HCT116 (cell line): ENCODE data around the gene TAX1BP1. TPM values are rescaled to one million over a fixed set of nuclear protein-coding genes. Genes with fewer than 3 reads are reported as not detected.

Experiments used
- ATAC-seq: fragments of 200-7000 bp; cut with Tn5 transposase; 2 replicates; pipeline ENCODE4 v1.9.1; 2020; ENCODE audit warnings: mild to moderate bottlenecking, moderate library complexity
- BruUV-seq: library from RNA; stranded (reverse); fragments of 400-500 nt; replicated peaks from 2 replicates; lab custom pipeline; 2021; lab: Mats Ljungman, UMichigan
- CTCF ChIA-PET: fragments of 300-600 bp; sonication (Branson Sonifier 250); formaldehyde crosslinking; loops from one replicate; lab custom pipeline; 2021; ENCODE audit warnings: antibody characterized with exemption; lab: Charles Lee
- POLR2A ChIA-PET: fragments of 300-600, 350-600 bp; sonication (Branson Sonifier 250); formaldehyde crosslinking; loops from one replicate; lab custom pipeline; 2021; ENCODE audit warnings: antibody characterized with exemption; lab: Charles Lee
- RAD21 ChIA-PET, 2 experiments: fragments of 300-600 bp; sonication (Branson Sonifier 250); formaldehyde crosslinking; loops; one replicate each; lab custom pipeline; 2023; ENCODE audit warnings: low total read pairs in 2 of 2; ENCODE audit not compliant: uncharacterized antibody in 2 of 2, unreplicated experiment in 2 of 2, low non-redundant PET in 1 of 2; lab: Charles Lee
- DNase-seq: peaks from one replicate; pipeline ENCODE4 v3.0.0-alpha.2; 2010; ENCODE audit warnings: low read depth, low spot score
- H2AFZ ChIP-seq: fragments of 200-600 bp; shearing (Covaris generic), sonication (generic); 2 replicates; pipeline ENCODE4 v1.6.1; 2017; ENCODE audit warnings: low read depth, mixed run types, mixed read lengths, antibody characterized with exemption, low read length; ENCODE audit not compliant: poor library complexity, severe bottlenecking
- H3K27ac ChIP-seq: 2 replicates; pipeline ENCODE4 v1.5.1; 2012; ENCODE audit warnings: low read depth, low read length
- H3K27me3 ChIP-seq: fragments of 200-600 bp; sonication (generic); 2 replicates; pipeline ENCODE4 v1.6.1; 2016; ENCODE audit warnings: mixed run types, low read length, mixed read lengths; ENCODE audit not compliant: insufficient read depth
- H3K36me3 ChIP-seq, 2 experiments: fragments of 200-500 bp in 1 of 2; fragments of 200-600 bp in 1 of 2; sonication (Bioruptor generic) in 1 of 2; sonication (generic) in 1 of 2; 2 replicates each; pipeline versions ENCODE4 v1.5.1 to v1.6.1; 2014 to 2016; ENCODE audit warnings: low read length in 2 of 2, inconsistent platforms in 1 of 2, mixed read lengths in 1 of 2, mixed run types in 1 of 2; ENCODE audit not compliant: insufficient read depth in 2 of 2, control insufficient read depth in 1 of 2
- H3K4me1 ChIP-seq, 2 experiments: fragments of 200-600 bp in 1 of 2; sonication (generic) in 1 of 2; 2 replicates each; pipeline versions ENCODE4 v1.5.1 to v1.6.1; 2012 to 2017; ENCODE audit warnings: low read length in 2 of 2, inconsistent platforms in 1 of 2, mild to moderate bottlenecking in 1 of 2, mixed read lengths in 1 of 2, mixed run types in 1 of 2, moderate library complexity in 1 of 2; ENCODE audit not compliant: insufficient read depth in 2 of 2, control insufficient read depth in 1 of 2
- H3K4me2 ChIP-seq: fragments of 200-600 bp; sonication (generic); 2 replicates; pipeline ENCODE4 v1.6.1; 2017; ENCODE audit warnings: mixed run types, low read length, mixed read lengths
- H3K4me3 ChIP-seq, 2 experiments: fragments of 200-600 bp in 1 of 2; sonication (generic) in 1 of 2; replicated peaks in 1 of 2; 2 replicates each; pipeline ENCODE4 v1.5.1; 2011 to 2016; ENCODE audit warnings: low read length in 2 of 2, control low read depth in 1 of 2, low read depth in 1 of 2, mild to moderate bottlenecking in 1 of 2, mixed read lengths in 1 of 2, mixed run types in 1 of 2
- H3K79me2 ChIP-seq: fragments of 200-600 bp; sonication (generic); 2 replicates; pipeline ENCODE4 v1.6.1; 2017; ENCODE audit warnings: mild to moderate bottlenecking, mixed run types, low read length, moderate library complexity, mixed read lengths; ENCODE audit not compliant: insufficient read depth
- H3K9ac ChIP-seq: fragments of 200-600 bp; sonication (generic); 2 replicates; pipeline ENCODE4 v1.6.1; 2016; ENCODE audit warnings: low read length, mixed read lengths
- H3K9me2 ChIP-seq: fragments of 200-600 bp; sonication (generic), shearing (Covaris generic); 2 replicates; pipeline ENCODE4 v1.6.1; 2017; ENCODE audit warnings: mixed run types, mild to moderate bottlenecking, moderate library complexity; ENCODE audit not compliant: insufficient read depth
- H3K9me3 ChIP-seq, 2 experiments: fragments of 200-500 bp in 1 of 2; fragments of 200-600 bp in 1 of 2; sonication (Bioruptor generic) in 1 of 2; sonication (generic) in 1 of 2; 2 replicates each; pipeline ENCODE4 v1.6.1; 2014 to 2017; ENCODE audit warnings: low read length in 2 of 2, mixed read lengths in 2 of 2, inconsistent platforms in 1 of 2, low read depth in 1 of 2, mild to moderate bottlenecking in 1 of 2, mixed run types in 1 of 2, moderate library complexity in 1 of 2; ENCODE audit not compliant: control insufficient read depth in 1 of 2, insufficient read depth in 1 of 2
- H4K20me1 ChIP-seq: fragments of 200-600 bp; sonication (generic), shearing (Covaris generic); 2 replicates; pipeline ENCODE4 v1.6.1; 2017; ENCODE audit warnings: mixed run types, mild to moderate bottlenecking, moderate library complexity; ENCODE audit not compliant: insufficient read depth
- ATF3 ChIP-seq: IDR thresholded peaks from 2 replicates; pipeline ENCODE4 v1.6.1; 2012
- CBX3 ChIP-seq: IDR thresholded peaks from 2 replicates; pipeline ENCODE4 v1.6.1; 2012; ENCODE audit warnings: low read depth
- CEBPB ChIP-seq: IDR thresholded peaks from 2 replicates; pipeline ENCODE4 v1.6.1; 2012; ENCODE audit warnings: low read depth
- CTCF ChIP-seq, 3 experiments: fragments of 200-600 bp in 1 of 3; sonication (generic) in 1 of 3; IDR thresholded peaks in 2 of 3; conservative IDR thresholded peaks in 1 of 3; 2 replicates each; pipeline ENCODE4 v1.5.1; 2012 to 2017; ENCODE audit warnings: low read depth in 2 of 3, low read length in 2 of 3, antibody characterized with exemption in 1 of 3, borderline replicate concordance in 1 of 3, control low read depth in 1 of 3, mild to moderate bottlenecking in 1 of 3, mixed read lengths in 1 of 3, mixed run types in 1 of 3, moderate library complexity in 1 of 3; ENCODE audit not compliant: insufficient read depth in 1 of 3
- EGR1 ChIP-seq: IDR thresholded peaks from 2 replicates; pipeline ENCODE4 v1.6.1; 2012; ENCODE audit warnings: low read depth
- ELF1 ChIP-seq: IDR thresholded peaks from 2 replicates; pipeline ENCODE4 v1.6.1; 2012; ENCODE audit warnings: low read depth, borderline replicate concordance
- EZH2 ChIP-seq: fragments of 200-600 bp; sonication (generic); IDR thresholded peaks from 2 replicates; pipeline ENCODE4 v1.6.1; 2017; ENCODE audit warnings: antibody characterized with exemption, mixed run types
- EZH2phosphoT487 ChIP-seq: fragments of 200-600 bp; IDR thresholded peaks from 2 replicates; pipeline ENCODE4 v1.6.1; 2018; ENCODE audit warnings: antibody characterized with exemption, borderline replicate concordance
- JUND ChIP-seq: IDR thresholded peaks from 2 replicates; pipeline ENCODE4 v1.6.1; 2012
- MAX ChIP-seq: IDR thresholded peaks from 2 replicates; pipeline ENCODE4 v1.6.1; 2012
- RAD21 ChIP-seq: IDR thresholded peaks from 2 replicates; pipeline ENCODE4 v1.6.1; 2012; ENCODE audit warnings: low read depth, mild to moderate bottlenecking
- SP1 ChIP-seq: IDR thresholded peaks from 2 replicates; pipeline ENCODE4 v1.6.1; 2012; ENCODE audit warnings: low read depth
- SRF ChIP-seq: IDR thresholded peaks from 2 replicates; pipeline ENCODE4 v1.6.1; 2012; ENCODE audit warnings: low read depth
- TCF7L2 ChIP-seq: IDR thresholded peaks from 2 replicates; pipeline ENCODE4 v1.7.0; 2011; ENCODE audit warnings: borderline replicate concordance, inconsistent platforms; ENCODE audit not compliant: insufficient read depth, insufficient read length; ENCODE audit errors: extremely low read depth
- ZBTB33 ChIP-seq: IDR thresholded peaks from 2 replicates; pipeline ENCODE4 v1.6.1; 2011; ENCODE audit warnings: mild to moderate bottlenecking, low read length, moderate library complexity; ENCODE audit not compliant: insufficient replicate concordance; ENCODE audit errors: extremely low read depth
- ZNF274 ChIP-seq: fragments of 200-500 bp; sonication (Bioruptor generic); IDR thresholded peaks from 2 replicates; pipeline ENCODE4 v1.6.1; 2014; ENCODE audit warnings: mild to moderate bottlenecking, low read depth, low read length, inconsistent platforms
- intact Hi-C: fragments of 100-400 bp; cut with micrococcal nuclease; formaldehyde crosslinking; loops from 2 replicates; pipeline ENCODE4 v1.10.0; 2022
- total RNA-seq: library from RNA; stranded (reverse); gene quantifications from one replicate; pipeline ENCODE4 v1.2.1, GENCODE V29; 2021; ENCODE audit not compliant: unreplicated experiment

The TAX1BP1 gene
- total RNA-seq, 1 experiment from 2014 or later: 68.1 TPM

- TF ChIP-seq JUND: no peak
- no peak for TF ChIP-seq RAD21
- no peak for TF ChIP-seq ZBTB33
- no peak for TF ChIP-seq SRF
- TF ChIP-seq CEBPB: no peak
- TF ChIP-seq SP1: no peak
These were observed 135.9 kb downstream of the TAX1BP1 start for GRCh38 chr7:27875832-27876231.

GRCh38 chr7:27876756-27877155 lies 136.8 kb downstream of the TAX1BP1 start:
- H3K9me2 ChIP-seq: no peaks in the 10 kb centered on the region
- H3K27ac ChIP-seq: no peak overlapping the region
- no peaks in the 10 kb centered on the region for H3K36me3 ChIP-seq
- ATAC-seq (no peak), DNase-seq (no peak)
- H4K20me1 ChIP-seq: no peaks in the 10 kb centered on the region
- POLR2A ChIA-PET: no interaction called here
- H3K79me2 ChIP-seq: no peaks in the 10 kb centered on the region
- CTCF ChIA-PET: no interaction called here
- no peaks in the 10 kb centered on the region for H3K27me3 ChIP-seq
- peaks cover 6 to 8% of the 10 kb centered on the region in 2 experiments; a peak in 2 of 4 replicates for H3K4me1 ChIP-seq
- H3K4me2 ChIP-seq: no peak overlapping the region
- intact Hi-C loops: no loop called here
- H2AFZ ChIP-seq: no peak overlapping the region
- H3K9me3 ChIP-seq: no peaks in the 10 kb centered on the region
- RAD21 ChIA-PET: no interaction called here
- no peak overlapping the region for H3K4me3 ChIP-seq
- no TSS peak for BruUV-seq
- H3K9ac ChIP-seq: no peak overlapping the region
- TF ChIP-seq ZNF274 (no peak), EZH2phosphoT487 (no peak), ELF1 (no peak), EZH2 (no peak), MAX (no peak), RAD21 (no peak), ATF3 (no peak), CTCF (IDR thresholded peaks at IDR 0.05 in 2 of 3, conservative IDR thresholded peaks at IDR 0.05 in 1 of 3; ENCODE audit: borderline replicate concordance in 1 of 3, insufficient read depth in 1 of 3, low read depth in 2 of 3, low read length in 2 of 3) (no peak), SRF (no peak), EGR1 (no peak), CBX3 (no peak), TCF7L2 (no peak)

More at GRCh38 chr7:27875832-27876231, 135.9 kb downstream of the TAX1BP1 start:
- no peak overlapping the region for H3K4me3 ChIP-seq
- no peak overlapping the region for H3K4me2 ChIP-seq
- no peak for DNase-seq
- H3K27me3 ChIP-seq: no peaks in the 10 kb centered on the region
- RAD21 ChIA-PET: no interaction called here
- no peak overlapping the region for H2AFZ ChIP-seq
- peaks cover 6 to 8% of the 10 kb centered on the region in 2 experiments; a peak in 2 of 4 replicates for H3K4me1 ChIP-seq
- ATAC-seq: no peak
- H4K20me1 ChIP-seq: no peaks in the 10 kb centered on the region
- H3K9me3 ChIP-seq: no peaks in the 10 kb centered on the region
- BruUV-seq: no TSS peak
- no peak overlapping the region for H3K9ac ChIP-seq
- CTCF ChIA-PET: no interaction called here
- H3K79me2 ChIP-seq: no peaks in the 10 kb centered on the region
- H3K36me3 ChIP-seq: no peaks in the 10 kb centered on the region
- POLR2A ChIA-PET: no interaction called here
- no peaks in the 10 kb centered on the region for H3K9me2 ChIP-seq
- intact Hi-C loops: no loop called here
- H3K27ac ChIP-seq: no peak overlapping the region
